GM12878 (cell line): ENCODE results near the gene B3GALT5.

ENCODE experiments used
- CREB1 ChIP-seq: IDR thresholded peaks from 2 replicates; pipeline ENCODE4 v1.6.1; 2012; ENCODE audit warnings: low read depth, mild to moderate bottlenecking, inconsistent platforms
- EZH2 ChIP-seq: IDR thresholded peaks from 2 replicates; pipeline ENCODE4 v1.6.1; 2012; ENCODE audit warnings: low read depth, mild to moderate bottlenecking, control low read depth, inconsistent platforms, low read length, borderline replicate concordance; ENCODE audit not compliant: control insufficient read depth
- POLR2A ChIP-seq: IDR thresholded peaks from 2 replicates; pipeline ENCODE4 v1.6.1; 2011; ENCODE audit warnings: low read depth, mild to moderate bottlenecking, low read length
- ZNF24 ChIP-seq: fragments of 450-650 bp; IDR thresholded peaks from 2 replicates; pipeline ENCODE4 v1.6.1; 2017; ENCODE audit warnings: antibody characterized with exemption, mild to moderate bottlenecking
- TF ChIP-seq, protein P1 (sequence below), 3 experiments: IDR thresholded peaks in 2 of 3; conservative IDR thresholded peaks in 1 of 3; 2 replicates each; pipeline ENCODE4 v1.5.1; 2011; ENCODE audit warnings: low read depth in 3 of 3, low read length in 3 of 3, mild to moderate bottlenecking in 3 of 3, control low read depth in 2 of 3, moderate library complexity in 2 of 3, inconsistent platforms in 1 of 3, mixed read lengths in 1 of 3; ENCODE audit not compliant: control insufficient read depth in 2 of 3, insufficient read depth in 1 of 3; ENCODE audit errors: extremely low read depth in 1 of 3
- TF ChIP-seq, protein P2 (sequence below): IDR thresholded peaks from 2 replicates; pipeline ENCODE4 v1.6.1; 2011; ENCODE audit warnings: low read depth, low read length, improper control_type of control experiment, borderline replicate concordance

DNA sequence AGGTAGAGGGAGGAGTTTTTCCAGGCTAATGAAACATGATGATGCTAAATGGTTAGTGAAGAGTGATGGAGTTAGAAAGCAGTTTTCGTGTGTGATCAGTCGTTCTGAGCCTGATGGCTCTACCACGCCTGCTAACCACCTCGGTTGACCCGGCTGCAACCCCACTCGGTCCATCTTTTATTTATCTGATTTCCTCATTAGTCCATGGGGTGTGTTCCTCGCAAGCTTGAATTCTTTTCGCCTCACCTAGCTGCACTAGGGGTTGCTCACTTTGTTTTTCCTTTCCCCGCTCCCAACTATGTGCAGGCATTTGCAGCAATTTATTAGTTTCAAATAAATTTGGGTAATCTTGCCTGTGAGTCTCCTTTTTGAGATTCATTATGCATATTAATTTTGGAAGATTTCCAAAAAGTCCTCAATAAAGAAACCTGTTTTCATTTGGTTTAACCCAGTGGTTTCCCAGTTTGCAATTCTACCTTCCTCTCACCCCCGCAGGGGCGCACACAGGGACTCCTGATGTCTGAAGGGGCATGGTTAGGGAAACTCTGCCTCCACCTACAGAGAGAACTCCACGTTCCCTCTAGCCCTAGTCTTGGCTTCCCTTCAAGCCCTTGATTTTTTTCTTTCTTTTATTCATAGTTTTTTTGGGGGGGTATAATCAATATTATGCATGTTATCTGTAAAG is 12.6 kb downstream of the B3GALT5 start:
- no peak for TF ChIP-seq EZH2
- TF ChIP-seq ZNF24 = no peak
- no peak for TF ChIP-seq CREB1
- TF ChIP-seq, protein P1, sequence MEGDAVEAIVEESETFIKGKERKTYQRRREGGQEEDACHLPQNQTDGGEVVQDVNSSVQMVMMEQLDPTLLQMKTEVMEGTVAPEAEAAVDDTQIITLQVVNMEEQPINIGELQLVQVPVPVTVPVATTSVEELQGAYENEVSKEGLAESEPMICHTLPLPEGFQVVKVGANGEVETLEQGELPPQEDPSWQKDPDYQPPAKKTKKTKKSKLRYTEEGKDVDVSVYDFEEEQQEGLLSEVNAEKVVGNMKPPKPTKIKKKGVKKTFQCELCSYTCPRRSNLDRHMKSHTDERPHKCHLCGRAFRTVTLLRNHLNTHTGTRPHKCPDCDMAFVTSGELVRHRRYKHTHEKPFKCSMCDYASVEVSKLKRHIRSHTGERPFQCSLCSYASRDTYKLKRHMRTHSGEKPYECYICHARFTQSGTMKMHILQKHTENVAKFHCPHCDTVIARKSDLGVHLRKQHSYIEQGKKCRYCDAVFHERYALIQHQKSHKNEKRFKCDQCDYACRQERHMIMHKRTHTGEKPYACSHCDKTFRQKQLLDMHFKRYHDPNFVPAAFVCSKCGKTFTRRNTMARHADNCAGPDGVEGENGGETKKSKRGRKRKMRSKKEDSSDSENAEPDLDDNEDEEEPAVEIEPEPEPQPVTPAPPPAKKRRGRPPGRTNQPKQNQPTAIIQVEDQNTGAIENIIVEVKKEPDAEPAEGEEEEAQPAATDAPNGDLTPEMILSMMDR (IDR thresholded peaks at IDR 0.05 in 2 of 3, conservative IDR thresholded peaks at IDR 0.05 in 1 of 3; ENCODE audit: control insufficient read depth in 2 of 3, extremely low read depth in 1 of 3, insufficient read depth in 1 of 3, low read depth in 3 of 3, low read length in 3 of 3) = no peak
- TF ChIP-seq, protein P2, sequence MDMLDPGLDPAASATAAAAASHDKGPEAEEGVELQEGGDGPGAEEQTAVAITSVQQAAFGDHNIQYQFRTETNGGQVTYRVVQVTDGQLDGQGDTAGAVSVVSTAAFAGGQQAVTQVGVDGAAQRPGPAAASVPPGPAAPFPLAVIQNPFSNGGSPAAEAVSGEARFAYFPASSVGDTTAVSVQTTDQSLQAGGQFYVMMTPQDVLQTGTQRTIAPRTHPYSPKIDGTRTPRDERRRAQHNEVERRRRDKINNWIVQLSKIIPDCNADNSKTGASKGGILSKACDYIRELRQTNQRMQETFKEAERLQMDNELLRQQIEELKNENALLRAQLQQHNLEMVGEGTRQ = no peak
- TF ChIP-seq POLR2A = no peak
